Measurements from ENCODE around the gene PCED1A. TPM values are rescaled to one million over a fixed set of nuclear protein-coding genes. Genes with fewer than 3 reads are reported as not detected.

PCED1A gene
- total RNA-seq, 2 experiments from 2014 or later: 6.9 to 9.8 TPM

GRCh38 chr20:2839732-2840137 is 720 bp downstream of the PCED1A start:
- peak overlapping the region; percentile 85 for H3K4me2 ChIP-seq (ENCODE audit: low read length)
- ChIA-PET POLR2A (no interaction called here), CTCF (ENCODE audit: unreplicated experiment) (no interaction called here)
- BruUV-seq (replicated peaks): no TSS peak
- H3K9me2 ChIP-seq (ENCODE audit: insufficient read depth, low read length): no peaks in the 10 kb centered on the region
- H3K27ac ChIP-seq (ENCODE audit: low read depth, low read length, poor library complexity, severe bottlenecking): no peak overlapping the region
- no peaks in the 10 kb centered on the region for H3K79me2 ChIP-seq (ENCODE audit: insufficient read depth, low read depth, low read length)
- H2AFZ ChIP-seq (ENCODE audit: low read length): peak overlapping the region; percentile 99; the same call in 1 of the 2 replicates
- intact Hi-C loops (cut with micrococcal nuclease; ENCODE audit: unreplicated experiment): no loop called here
- DNase-seq (ENCODE audit: low spot score): no peak
- TF ChIP-seq CTCF (conservative IDR thresholded peaks at IDR 0.05; ENCODE audit: low read length) (no peak), EZH2phosphoT487 (IDR thresholded peaks at IDR 0.05; ENCODE audit: borderline replicate concordance, low read depth, low read length) (no peak)
- peak overlapping the region; percentile 92 for H3K4me3 ChIP-seq (ENCODE audit: low read depth, low read length, poor library complexity, severe bottlenecking)
- H3K9me3 ChIP-seq (ENCODE audit: low read length): no peaks in the 10 kb centered on the region
- H4K20me1 ChIP-seq (ENCODE audit: insufficient read depth, low read length): no peaks in the 10 kb centered on the region
- peaks cover 10% of the 10 kb centered on the region for H3K4me1 ChIP-seq (ENCODE audit: insufficient read depth, low read length, poor library complexity, severe bottlenecking)
- H3K36me3 ChIP-seq (ENCODE audit: insufficient read depth, low read length): no peaks in the 10 kb centered on the region

- Histone ChIP-seq H3K36me3 (ENCODE audit: insufficient read depth, low read length) (no peaks in the 10 kb centered on the region), H3K4me1 (ENCODE audit: insufficient read depth, low read length, poor library complexity, severe bottlenecking) (peaks cover 10% of the 10 kb centered on the region), H3K4me2 (ENCODE audit: low read length) (no peak overlapping the region), H4K20me1 (ENCODE audit: insufficient read depth, low read length) (no peaks in the 10 kb centered on the region), H3K9me2 (ENCODE audit: insufficient read depth, low read length) (no peaks in the 10 kb centered on the region), H3K9me3 (ENCODE audit: low read length) (no peaks in the 10 kb centered on the region), H3K4me3 (ENCODE audit: low read depth, low read length, poor library complexity, severe bottlenecking) (no peak overlapping the region), H3K79me2 (ENCODE audit: insufficient read depth, low read depth, low read length) (no peaks in the 10 kb centered on the region), H2AFZ (ENCODE audit: low read length) (no peak overlapping the region), H3K27ac (ENCODE audit: low read depth, low read length, poor library complexity, severe bottlenecking) (no peak overlapping the region)
- intact Hi-C loops (cut with micrococcal nuclease; ENCODE audit: unreplicated experiment): no loop called here
- POLR2A ChIA-PET: no interaction called here
- DNase-seq (ENCODE audit: low spot score): no peak
- CTCF ChIA-PET (ENCODE audit: unreplicated experiment): no interaction called here
- no peak for TF ChIP-seq EZH2phosphoT487 (IDR thresholded peaks at IDR 0.05; ENCODE audit: borderline replicate concordance, low read depth, low read length)
- no peak for TF ChIP-seq CTCF (conservative IDR thresholded peaks at IDR 0.05; ENCODE audit: low read length)
- no TSS peak for BruUV-seq (replicated peaks)
Measured at GRCh38 chr20:2838847-2839671, 1.4 kb downstream of the PCED1A start.

GRCh38 chr20:2838170-2838797 is 2.2 kb downstream of the PCED1A start:
- POLR2A ChIA-PET: no interaction called here

More at GRCh38 chr20:2838170-2838797, 2.2 kb downstream of the PCED1A start:
- H3K36me3 ChIP-seq (ENCODE audit: insufficient read depth, low read length): no peaks in the 10 kb centered on the region
- no peak overlapping the region for H3K4me3 ChIP-seq (ENCODE audit: low read depth, low read length, poor library complexity, severe bottlenecking)
- BruUV-seq (replicated peaks): no TSS peak
- no peaks in the 10 kb centered on the region for H3K79me2 ChIP-seq (ENCODE audit: insufficient read depth, low read depth, low read length)
- no peak overlapping the region for H2AFZ ChIP-seq (ENCODE audit: low read length)
- intact Hi-C loops (cut with micrococcal nuclease; ENCODE audit: unreplicated experiment): no loop called here
- H4K20me1 ChIP-seq (ENCODE audit: insufficient read depth, low read length): no peaks in the 10 kb centered on the region
- no peak overlapping the region for H3K4me2 ChIP-seq (ENCODE audit: low read length)
- CTCF ChIA-PET (ENCODE audit: unreplicated experiment): no interaction called here
- TF ChIP-seq CTCF (conservative IDR thresholded peaks at IDR 0.05; ENCODE audit: low read length) (no peak), EZH2phosphoT487 (IDR thresholded peaks at IDR 0.05; ENCODE audit: borderline replicate concordance, low read depth, low read length) (no peak)
- no peaks in the 10 kb centered on the region for H3K9me2 ChIP-seq (ENCODE audit: insufficient read depth, low read length)
- DNase-seq (ENCODE audit: low spot score): no peak
- peaks cover 10% of the 10 kb centered on the region for H3K4me1 ChIP-seq (ENCODE audit: insufficient read depth, low read length, poor library complexity, severe bottlenecking)
- H3K27ac ChIP-seq (ENCODE audit: low read depth, low read length, poor library complexity, severe bottlenecking): no peak overlapping the region
- H3K9me3 ChIP-seq (ENCODE audit: low read length): no peaks in the 10 kb centered on the region
